GM21447 (cell line): ENCODE measurements around the gene USP47.
"Not testable (repeated sequence)": the region's sequence is repeated elsewhere in the genome, so short reads cannot be mapped to it uniquely, and the experiment has no call there.

Experiments
- ATAC-seq: cut with Tn5 transposase; IDR thresholded peaks from one replicate; pipeline ENCODE4 v1.9.1; 2021; ENCODE audit not compliant: unreplicated experiment

Gene USP47

GRCh38 chr11:11827272-11827671, 14.5 kb upstream of the USP47 start:
- no peak for ATAC-seq

DNA sequence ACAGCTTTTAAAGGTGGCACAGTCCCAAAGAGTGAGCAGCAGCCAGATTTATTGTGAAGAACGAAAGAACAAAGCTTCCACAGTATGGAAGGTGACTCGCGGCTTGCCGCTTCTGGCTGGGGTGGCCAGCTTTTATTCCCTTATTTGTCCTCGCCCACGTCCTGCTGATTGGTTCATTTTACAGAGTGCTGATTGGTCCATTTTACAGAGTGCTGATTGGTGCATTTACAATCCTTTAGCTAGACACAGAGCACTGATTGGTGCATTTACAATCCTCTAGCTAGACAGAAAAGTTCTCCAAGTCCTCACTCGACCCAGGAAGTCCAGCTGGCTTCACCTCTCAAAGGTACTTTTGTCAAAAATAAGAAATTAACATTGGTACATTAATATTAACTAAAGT, 10.4 kb upstream of the USP47 start:
- not testable (repeated sequence) for ATAC-seq

GRCh38 chr11:11836676-11837231, 5.0 kb upstream of the USP47 start:
- ATAC-seq = no peak

GRCh38 chr11:11839718-11840117, 2.1 kb upstream of the USP47 start:
- no peak for ATAC-seq

DNA sequence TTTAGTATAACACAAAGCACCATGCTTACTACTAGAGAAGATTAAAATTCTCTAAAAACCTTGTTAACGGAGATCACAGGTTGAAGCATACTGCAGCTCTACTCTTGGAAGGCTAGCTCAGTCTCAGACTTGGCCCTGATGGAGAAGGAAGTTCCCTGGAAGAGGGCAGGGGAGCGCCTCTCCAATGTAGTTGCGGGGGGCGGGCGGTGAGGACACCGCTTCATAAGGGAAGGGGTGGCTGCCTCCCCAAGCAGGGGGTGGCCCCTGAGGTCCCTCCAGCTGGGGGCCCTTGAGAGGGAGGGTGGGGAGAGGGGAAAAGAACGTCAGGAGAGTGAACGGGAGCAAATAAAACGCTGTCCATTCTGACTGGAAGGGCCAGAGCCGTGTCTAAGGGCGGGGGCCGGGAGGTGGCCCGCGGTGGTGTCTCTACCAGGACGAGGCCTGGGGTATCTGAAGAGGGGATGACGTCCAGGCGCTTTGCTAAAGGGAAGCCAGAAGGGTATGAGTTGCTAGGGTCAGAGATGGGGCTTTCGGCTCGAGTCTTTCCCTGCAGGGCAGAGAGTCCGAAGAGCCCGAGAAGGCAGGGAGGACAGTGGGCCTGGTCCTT, 553 bp upstream of the USP47 start:
- peak; percentile 32 for ATAC-seq

DNA sequence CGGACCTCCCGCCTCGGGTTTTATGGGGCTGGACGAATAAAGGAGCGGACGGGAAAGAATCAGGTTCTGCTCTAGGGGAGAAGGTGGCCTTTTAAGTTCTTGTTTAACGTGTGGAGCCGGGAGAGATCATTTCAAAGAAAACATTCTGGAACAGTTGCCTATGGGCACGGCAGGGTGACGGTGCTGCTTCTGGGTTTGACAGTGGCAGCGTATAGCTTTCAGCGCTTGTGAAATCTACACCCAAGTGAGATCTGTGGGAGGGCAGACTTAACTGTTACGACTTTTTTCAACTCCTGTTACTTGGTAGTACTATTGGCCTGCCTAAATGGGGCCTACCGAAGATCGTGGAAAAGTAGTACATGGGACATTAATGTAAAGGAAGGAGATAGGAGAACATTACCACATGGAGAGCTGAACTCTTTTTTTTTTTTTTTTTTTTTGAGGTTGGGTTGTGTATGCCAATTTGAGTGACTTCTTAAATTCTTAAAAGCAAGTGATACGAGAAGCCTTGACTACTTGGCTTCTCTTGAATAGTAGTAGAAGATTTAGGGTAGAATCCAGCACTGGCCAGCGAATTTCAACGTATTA, 743 bp downstream of the USP47 start:
- peak; percentile 50 for ATAC-seq

DNA sequence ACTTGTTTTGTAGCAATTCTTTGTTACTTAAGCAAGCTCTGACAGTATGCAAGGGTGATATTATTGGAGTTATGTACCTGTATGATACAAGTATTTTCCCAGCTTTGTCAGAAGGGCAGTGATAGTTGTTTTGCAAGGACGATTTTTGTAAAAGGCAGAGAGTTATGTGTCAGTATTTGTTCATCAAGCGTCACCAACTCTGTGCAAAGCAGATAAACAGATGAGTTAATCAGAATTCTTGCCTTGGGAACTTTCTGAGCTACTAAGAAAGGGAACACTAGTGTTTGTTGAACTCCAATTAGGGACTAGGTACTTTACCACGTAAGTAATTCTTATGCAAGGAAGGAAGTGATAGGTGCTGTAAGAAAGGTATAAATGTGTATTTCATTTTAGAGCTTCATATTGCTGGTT, 1.4 kb downstream of the USP47 start:
- no peak for ATAC-seq

DNA sequence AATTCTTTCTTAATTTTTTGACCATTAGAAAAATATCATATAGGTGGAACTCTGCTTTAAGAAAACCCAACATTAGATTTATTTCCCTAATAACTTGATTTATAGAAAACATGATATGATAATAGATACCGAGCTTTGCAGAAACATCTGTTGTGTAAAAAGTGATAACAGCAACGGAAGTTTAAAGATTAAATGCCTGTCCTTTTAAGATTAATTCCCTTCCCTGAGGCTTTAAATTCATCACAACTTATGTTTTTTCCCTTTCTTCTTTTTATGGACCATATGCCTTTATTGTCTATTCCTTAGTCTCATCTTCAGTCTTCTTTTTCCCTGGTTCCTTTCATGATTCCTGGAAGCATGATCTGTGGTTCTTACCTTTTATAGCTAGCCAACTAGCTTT, 1.9 kb downstream of the USP47 start:
- ATAC-seq = no peak

- ATAC-seq = no peak
These were observed 2.5 kb downstream of the USP47 start for GRCh38 chr11:11844272-11844671.

GRCh38 chr11:11845071-11845470, 3.3 kb downstream of the USP47 start:
- ATAC-seq = no peak

DNA sequence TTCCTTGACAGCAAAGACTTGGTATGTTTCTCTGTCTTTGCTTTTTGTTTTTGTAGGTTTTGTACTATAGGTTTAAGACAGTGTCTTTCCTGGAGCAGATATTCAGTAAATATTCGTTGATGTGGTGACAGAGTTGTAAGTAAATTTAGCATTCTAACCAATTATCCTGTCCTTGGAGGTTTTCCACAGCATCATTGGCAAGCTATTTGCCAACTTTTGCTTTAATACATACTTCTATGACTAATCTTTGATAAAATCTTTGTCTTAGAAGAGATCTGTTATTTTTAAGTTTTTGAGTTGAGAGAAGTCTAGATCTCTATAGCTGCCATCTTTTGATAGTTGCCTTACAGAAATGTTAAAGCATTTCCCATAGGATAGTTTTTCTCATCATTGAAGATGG, 3.8 kb downstream of the USP47 start:
- ATAC-seq = no peak

DNA sequence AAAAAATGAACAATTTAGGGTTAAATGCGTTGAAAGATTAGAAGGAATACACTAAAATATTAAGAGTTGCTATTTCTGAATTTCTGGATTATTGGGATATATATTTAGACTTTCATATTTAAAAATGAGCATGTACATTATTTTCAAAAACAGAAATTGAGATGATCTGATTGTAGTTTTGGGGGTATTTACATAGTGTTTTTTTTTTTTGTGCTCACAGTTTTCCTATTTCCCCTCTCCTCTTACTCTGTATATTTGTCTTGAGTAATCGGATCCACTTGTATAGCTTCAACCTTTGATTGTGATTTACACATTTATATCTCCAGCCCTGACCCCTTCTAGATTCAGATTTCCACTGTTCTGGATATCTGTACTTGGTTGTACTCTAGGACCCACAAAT, 5.3 kb downstream of the USP47 start:
- no peak for ATAC-seq

- ATAC-seq = peak; percentile 71
These were observed 7.3 kb downstream of the USP47 start for GRCh38 chr11:11848891-11849746.

GRCh38 chr11:11850668-11851067, 8.9 kb downstream of the USP47 start:
- ATAC-seq = no peak

DNA sequence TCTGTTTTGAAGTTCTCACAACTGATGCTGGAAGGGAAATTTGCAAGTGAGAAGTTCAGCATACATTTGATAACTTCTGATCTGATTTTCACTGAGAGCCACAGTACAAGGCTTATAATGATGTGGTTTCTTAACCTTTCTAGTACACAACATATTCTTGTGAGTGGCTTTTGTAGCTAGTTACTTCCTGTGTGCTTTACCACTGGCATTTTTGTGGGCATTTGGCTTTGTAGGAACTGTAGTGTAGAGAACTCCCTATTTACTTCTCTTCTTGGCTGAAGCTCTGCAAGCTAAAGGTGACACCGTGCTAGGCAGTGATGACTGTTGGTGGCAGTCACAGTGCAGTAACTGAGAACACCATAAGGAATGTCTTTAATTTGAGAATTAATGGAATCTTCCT, 14.9 kb downstream of the USP47 start:
- no peak for ATAC-seq

DNA sequence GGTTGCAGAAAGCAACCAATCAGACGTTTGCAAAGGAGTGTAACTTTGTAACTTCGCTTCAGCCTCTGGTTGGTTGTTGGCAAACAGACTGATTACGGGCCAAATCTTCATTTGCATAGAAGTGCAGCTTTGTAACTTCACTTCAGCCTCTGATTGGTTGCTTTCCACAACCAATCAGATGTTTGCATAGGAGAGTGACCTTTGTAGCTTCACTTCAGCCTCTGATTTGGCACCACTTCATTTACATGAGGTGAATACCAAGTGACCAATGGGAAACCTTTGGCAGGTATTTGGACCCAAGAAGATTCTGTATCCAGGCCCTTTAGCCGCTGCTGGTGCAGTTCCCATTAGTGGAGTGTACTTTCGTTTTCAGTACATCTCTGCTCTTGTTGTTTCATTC, 16.0 kb downstream of the USP47 start:
- ATAC-seq = no peak

GRCh38 chr11:11858676-11859075, 16.9 kb downstream of the USP47 start:
- no peak for ATAC-seq

- ATAC-seq = no peak
These were observed 18.6 kb downstream of the USP47 start for GRCh38 chr11:11860103-11860979.

GRCh38 chr11:11862999-11863398, 21.2 kb downstream of the USP47 start:
- ATAC-seq = no peak

GRCh38 chr11:11864332-11864731, 22.6 kb downstream of the USP47 start:
- ATAC-seq = no peak

DNA sequence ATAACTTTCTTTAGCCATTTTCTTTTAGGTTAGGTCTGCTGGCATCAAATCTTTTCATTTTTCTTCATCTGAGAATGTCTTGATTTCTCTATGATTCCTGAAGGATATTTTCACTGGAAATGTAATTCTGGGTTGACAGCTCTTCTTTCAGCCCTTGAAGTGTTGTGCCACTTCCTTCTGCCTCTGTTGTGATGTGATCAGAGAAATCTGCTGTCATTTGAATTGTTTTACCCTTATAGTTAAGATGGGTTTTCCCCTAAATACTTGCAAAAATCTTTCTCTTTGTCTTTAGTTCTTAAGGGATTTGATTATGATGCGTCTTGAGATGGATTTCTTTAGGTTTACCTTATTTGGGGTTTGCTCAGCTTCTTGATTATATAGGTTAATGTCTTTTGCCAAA, 23.0 kb downstream of the USP47 start:
- ATAC-seq = no peak
